Islet precursor cell (in vitro differentiated cells): ENCODE measurements around the gene KLHL29.
A peak's percentile ranks its signal among the peaks of the same experiment; 100 is the strongest.

Experiments used
- DNase-seq: peaks from one replicate; pipeline ENCODE4 v3.0.0-alpha.2; 2018

The KLHL29 gene

DNA sequence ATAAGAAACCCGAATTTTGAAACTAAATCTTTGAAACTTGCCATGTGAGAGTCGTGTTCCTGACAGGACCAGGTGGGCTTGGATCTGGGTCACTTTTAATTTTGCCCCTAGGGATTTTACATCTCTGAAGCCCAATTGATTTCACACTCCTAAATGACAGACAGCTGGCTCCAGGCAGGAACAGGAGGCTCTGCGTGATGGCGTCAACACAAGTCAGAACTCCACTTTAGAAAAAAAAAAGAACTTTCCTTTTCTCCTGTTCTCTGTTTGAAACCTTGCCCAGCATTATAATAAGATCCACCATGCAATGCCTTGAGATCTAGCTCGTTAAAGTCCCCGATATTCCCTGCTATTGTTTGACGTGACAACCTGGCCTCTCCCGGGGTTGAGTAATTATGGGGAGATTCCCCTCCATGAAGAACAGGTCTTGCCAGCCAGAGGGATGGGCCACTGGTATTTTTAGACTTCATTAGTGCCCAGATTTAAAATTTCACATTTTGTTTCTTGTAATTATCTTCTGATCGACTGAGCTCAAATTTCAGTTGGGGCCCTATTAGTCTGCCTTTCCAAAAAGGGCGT is 260.3 kb downstream of the KLHL29 start:
- DNase-seq = no peak

DNA sequence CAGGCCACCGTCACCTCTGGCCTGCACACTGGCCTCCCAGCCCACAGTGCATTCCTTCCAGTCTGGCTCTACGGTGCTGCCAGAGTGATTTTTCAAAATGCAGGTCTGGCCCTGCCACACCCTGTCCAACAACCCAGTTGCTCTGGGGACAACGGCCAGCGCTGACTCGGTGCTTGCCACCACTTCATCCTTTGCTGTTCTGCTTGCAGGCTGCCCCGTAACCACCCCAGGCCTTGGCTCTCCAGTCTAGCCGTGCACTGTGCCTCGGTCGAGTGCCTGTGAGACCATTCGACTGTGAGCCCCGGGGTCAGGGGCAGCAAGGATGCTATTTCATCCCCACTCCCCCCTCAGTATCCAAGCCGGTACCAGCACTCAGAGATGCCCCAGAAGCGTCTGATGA is 262.6 kb downstream of the KLHL29 start:
- DNase-seq = no peak

DNA sequence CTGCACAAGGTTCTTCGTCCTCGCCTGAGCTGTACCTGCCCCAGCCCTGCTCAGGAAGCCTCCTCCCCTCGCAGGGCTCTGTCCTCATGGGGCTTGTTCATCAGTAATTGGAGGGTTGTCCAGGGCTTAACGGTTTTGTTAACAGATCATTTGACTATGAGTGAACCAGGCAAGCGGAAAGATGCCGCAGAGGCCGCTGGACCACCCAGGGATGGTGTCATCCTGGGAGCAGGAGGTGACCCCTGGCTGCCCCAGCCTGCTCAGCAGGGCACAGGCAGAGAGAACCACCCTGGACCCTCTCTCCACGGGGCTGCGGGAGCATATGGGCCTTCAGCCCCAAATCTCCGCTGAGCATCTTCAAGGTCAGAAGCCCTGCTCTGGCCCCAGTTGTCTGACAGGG is 264.3 kb downstream of the KLHL29 start:
- DNase-seq = no peak

DNA sequence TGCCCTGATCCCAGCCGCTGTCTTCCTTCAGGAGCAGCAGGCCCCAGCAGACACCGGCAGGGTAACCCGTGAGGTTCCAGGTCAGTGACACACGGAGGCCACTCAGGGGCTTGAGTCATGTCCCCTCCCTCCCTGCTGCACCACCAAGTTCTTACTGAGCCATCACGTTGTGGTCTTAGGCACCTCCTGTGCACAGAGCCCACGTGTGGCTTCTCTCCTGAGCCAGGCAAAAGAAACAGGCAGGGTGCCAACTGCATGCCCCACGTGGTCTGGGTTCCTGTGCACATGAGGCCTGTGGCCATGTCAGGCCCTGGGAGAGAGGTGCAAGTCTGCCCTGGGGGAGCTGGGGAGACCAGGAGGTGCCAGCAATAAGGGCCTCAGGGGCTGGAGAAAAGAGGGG is 264.8 kb downstream of the KLHL29 start:
- no peak for DNase-seq

DNA sequence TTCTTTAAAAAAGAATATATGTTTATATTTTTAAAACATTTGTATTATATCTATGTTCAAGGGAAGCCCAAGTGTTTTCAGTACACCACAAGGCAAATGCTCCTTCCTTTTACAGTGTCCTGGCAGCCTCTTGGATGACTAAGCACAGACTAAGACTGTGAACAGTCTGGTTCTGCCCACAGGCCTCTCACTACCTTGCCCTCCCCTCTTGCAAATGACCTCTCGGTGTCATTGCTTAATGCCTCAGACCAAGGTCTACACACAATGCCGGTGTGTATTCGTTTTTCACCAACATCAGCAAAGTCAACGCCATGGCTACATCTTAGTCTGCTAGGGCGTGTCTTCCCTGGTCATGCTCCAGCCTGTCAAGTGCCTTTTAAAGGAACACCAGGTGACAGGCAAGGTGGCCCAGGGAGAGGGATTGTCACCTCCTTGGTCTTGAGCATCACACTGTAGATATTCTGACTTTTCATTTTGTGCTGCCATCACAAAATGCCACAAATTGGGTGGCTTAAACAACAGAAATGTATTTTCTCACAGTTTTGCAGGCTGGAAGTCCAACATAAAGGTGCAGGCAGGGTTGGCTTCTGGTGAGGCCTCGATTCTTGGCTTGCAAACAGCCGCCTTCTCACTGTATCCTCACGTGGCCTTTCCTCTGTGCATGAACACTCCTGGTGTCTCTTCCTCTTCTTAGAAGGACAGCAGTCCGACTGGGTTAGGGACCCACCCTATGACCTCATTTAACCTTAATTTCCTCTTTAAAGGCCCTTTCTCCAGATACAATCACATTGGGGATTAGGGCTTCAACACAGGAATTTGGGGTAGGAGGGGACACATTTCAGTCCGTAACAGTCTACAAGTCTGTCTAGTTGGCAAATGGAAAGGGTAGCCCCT is 266.5 kb downstream of the KLHL29 start:
- peak; percentile 64 for DNase-seq

DNA sequence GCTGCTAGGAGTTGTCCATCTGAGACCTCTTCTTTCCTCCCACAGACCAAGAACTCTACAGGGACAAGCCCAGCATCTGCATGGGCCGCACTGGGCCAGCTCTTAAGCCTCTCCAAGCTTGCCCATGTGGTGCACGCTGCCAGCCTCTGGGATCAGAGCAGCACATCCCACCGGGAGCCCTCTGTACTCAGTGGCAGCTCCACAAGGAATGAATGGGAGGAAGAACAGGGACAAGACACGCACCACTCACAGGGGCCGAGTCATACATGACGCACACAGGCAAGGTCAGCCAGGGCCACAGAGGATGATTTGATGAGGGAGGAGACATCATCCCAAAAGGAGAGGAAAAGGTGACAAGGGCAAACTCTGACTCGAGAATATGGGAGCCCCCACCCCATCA is 268.3 kb downstream of the KLHL29 start:
- no peak for DNase-seq

DNA sequence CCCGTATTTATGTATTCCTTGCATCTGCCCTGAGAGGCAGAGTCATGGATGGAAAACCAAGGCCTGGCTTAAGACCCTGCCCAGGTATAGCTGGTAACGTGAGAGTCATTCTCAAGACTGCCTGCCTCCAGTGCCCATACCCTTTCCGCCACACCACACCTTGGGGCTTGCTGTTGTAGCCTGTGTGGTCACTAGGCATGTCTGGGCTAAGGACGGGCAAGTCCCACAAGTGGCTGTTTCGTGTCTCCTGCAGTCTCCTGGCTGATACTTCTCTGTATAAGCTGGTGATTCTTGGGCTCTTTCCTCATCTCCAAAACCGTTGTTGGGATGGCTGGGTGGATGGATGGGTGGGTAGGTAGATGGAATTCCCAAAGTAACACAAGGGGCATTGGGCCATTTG is 269.8 kb downstream of the KLHL29 start:
- DNase-seq = no peak

DNA sequence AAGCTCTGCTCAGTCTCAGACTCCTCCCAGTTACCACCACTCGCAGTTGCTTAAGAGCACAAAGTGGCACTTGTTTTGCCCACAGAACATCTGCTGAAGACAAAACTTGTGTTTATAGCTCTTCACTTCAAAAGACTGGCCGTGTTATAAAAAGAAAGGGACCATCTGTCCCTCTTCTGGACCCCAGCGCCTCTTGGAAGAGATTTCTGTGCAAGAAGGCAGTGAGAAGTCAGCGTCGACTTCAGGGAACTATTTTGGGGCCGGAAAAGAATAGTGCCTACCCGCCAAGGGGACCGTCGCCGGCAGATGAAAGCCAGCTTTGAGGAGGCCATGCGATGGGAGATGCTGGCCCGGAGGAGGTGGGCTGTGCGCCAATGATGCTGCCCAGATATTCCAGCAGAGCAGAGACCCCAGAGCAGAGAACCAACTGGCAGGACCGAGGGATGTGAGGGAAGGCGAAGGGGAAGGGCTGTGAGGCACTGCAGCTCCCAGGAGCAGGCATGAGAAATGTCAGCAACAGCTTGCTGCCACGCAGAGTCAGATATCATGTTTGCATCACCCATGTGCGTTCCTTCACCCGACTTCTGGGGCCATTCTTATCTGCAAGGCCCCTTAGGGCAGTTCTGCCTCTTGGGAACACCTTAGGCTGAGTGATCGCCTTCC is 271.1 kb downstream of the KLHL29 start:
- DNase-seq = no peak

DNA sequence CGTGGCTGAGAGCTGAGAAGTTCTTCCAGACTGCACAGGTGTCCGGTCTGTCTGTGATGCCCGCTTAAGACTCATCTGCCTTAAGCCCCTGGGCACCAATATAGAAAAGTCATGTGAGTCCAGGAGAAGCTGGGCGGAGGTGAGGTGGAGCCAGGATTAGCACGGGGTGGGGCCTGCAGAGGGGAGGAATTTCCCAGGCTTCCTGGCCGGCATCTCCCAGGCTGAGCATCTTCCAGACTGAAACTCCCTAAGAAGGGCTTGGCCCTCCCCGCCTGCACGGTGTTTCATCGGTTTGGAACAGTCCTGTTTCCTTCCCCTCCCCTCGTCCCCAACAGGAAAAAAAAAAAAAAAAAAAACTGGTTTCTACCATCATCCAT is 271.6 kb downstream of the KLHL29 start:
- DNase-seq = no peak

DNA sequence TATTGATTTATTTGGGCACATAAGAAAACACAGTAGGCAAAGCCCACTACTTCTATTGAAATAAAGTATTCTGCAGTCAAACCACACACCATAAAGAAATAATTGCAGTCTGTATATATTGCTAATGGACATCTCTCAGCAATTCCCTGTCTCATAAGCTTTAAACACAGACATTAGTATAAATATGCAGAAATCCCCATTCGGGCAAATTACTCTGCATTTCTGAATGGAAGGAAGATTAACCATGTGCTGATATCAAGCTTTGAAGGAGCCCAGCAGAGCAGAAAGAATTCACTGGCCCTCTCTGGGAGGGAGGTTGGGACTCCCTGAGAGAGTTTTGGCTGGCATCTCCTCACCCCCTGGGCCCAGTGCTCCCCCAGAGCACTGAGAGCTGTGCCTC is 272.4 kb downstream of the KLHL29 start:
- no peak for DNase-seq

DNA sequence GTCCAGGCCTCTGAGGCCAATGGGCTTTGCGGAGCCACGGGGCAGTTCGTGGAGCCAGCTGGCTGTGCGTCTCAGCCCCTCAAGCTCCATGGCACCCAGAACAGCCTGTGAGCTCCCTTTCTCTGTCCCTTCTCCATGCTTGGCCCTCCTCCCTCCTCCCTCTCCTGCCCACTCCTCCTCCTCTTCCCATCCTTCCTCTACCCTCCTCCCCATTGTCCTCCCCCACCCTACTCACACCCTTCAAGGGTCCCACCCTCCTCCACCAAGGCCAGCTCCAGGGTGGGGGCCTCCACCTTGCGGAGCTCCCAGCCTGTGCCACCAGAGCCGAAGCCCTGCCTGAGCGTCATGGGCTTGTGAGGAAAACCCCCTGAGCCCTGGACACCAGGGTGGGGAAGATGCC is 273.0 kb downstream of the KLHL29 start:
- DNase-seq = no peak

DNA sequence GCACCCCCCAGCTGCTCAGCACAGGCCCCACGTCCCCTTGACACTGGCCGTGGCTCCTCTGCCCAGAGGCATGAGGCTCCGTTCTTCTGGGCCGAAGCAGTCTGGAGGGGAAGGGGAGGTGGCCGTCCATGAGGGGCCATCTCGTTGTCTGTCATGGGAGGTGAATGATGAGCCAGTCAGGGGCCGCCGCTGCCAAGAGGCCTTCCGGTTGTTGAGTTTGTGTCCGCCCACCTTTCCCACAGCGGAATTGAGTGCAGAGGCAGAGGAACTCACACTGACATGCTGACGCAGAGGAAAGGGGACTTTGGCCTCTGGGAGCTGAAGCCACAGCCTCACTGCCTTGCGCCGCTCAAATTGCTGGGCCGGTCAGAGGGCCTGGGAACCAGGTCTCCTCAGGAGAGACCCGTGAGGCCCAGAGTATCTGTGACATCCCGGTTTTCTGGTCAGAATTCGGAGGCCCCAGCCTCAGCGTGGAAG is 273.5 kb downstream of the KLHL29 start:
- no peak for DNase-seq

DNA sequence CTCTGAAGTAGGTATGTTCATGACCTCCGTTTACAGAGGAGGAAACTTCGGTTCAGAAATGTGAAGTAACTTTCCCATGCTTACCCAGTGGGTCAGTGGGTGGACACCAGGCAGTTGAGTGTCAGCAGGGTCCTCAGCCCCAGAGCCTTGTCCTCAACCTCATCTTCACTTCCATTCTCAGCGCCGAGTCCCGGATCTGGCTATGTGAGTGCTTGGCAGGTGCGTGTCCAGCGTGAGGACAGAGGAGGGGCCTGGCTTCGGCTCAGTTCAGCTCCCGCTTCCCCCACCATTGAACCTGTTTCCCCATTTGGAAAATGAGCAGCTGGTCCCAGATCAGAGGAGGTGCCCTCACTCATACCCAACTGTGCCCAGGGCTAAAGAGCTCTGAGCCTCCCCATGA is 274.3 kb downstream of the KLHL29 start:
- no peak for DNase-seq

DNA sequence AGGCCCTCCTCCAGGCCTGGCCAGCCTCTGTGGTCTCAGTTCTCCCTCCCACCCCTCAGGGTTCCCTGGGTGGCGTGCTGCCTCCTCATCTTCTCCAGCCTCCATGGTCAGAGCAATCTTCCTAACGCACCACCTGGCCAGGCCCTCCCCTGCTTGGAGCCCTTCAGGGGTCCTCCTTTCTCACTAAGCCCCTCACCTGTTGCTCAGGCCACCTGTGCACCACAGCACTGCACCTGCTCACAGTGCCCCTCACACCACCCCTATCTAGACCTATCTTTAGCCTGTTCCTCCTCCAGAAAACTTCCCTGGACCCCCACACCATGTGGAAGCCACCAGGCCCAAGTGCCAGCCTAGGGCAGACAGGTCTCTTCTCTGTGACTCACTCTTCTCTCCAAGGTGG is 274.8 kb downstream of the KLHL29 start:
- no peak for DNase-seq

DNA sequence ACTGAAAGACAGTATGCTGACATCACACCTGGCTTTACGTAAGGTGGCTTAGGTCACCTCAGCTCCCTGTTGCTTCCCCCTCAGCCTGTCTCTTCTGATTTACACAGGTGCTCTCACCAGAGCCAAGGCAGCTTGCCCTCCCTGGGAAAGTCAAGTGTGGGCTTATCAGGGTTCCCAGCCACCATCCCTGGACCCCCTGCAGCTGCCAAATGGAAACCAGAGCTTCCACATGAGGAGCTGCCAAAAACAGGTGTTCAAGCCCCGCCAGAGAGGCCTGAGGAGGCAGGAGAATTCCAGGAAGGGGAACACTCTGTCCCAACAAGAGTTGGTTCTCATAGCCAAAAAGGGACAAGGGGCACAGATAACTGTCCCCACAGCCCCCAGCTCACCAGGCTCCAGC is 275.3 kb downstream of the KLHL29 start:
- no peak for DNase-seq

DNA sequence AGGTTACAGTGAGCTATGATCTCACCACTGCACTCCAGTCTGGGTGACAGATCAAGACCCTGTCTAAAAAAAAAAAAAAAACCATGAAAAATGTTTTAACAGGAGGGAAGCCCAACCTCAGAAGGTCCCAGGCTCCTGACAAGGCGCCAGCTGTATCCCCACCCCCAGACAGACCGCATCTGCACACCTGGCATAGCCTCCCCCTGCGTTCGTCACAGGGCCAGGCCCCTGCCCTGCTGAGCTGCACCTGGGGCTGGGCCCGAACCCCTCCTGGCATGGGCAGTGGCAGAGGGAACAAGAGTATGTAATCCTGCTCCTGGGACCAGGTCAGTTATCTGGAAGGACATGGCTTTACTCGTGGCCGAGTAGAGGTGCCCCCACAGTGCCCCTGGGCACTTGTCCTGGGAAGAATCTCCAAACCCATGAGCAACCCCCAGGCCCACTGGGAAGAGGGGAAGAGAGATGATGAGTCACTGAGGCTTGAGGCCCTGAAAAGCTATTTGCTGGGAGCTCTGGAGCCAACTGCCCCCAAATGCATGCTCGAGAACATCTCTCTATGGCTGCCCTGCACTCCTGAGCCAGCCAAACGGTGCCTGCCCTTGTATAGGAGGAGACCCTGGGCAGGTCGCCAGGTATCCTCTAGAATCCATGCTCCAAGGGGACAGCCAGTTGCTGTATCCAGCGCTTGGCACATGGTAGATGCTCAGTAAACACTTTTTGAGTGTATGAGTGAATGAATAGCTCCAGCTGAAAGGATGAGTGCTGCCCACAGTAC is 276.5 kb downstream of the KLHL29 start:
- no peak for DNase-seq

DNA sequence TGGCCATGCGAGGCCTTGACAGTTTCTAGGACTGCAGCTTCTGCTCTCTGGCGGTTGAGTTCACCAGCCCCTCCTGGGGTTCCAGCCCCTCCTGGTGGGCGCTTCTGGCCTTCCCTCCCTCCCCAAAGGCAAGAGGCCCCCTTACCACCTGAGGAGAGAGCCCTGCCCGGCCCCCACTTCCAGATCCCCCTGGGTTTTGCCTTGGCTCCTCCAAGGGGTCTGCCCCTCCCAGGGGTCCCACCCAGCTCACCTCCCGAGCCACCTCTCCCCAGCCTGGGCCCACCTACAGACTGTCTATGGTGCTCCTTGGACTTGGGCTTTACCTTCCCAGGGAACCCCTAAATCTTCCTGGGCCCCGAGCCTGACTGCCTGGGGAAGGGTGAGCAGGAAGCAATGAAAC is 277.5 kb downstream of the KLHL29 start:
- DNase-seq = no peak

DNA sequence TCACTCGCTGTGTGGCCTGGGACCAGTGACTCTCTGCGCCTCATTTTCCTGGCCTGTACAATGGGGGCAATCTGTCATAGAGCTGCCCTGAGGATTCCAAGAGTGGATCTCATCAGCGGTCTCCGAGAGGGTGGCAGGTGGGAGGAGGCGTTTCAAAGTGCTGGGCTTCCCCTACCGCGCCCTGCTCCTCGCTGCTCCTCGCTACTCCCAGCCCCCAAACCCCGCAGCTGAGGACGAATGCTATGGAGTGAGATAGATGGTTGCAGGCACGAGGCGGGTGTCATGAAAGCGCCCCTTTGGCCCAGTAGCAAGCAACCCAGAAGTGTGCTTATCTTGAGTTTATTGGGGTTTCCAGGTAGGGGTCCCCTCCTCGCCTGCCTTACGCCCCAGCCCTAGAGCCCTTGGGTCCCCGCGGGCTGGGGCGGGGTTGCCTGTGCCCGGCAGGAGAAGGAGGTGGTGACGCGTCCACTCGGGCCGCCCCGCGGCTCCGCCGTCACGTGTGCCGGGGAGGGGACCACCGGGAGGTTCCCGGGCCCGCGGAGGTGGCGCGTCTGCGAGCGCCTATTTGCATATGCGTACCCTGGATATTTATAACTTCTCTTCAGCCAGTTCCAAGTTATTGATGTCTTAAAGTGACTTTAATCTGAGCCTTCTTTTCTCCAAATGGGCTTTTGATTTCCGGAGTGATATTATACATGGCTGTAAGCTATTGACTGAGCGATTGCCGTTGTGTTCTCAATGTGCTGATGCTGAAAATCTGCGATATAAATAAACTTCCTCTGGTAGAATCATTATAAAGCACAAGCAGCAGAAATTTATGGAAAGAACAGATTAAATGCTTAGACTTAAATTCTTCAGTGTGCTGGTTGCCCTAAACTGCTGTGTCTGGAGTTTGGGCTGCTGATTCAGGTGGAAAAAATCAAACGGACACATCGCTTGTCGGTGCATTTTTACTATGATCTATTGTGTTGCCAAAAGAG is 278.3 kb downstream of the KLHL29 start:
- no peak for DNase-seq

DNA sequence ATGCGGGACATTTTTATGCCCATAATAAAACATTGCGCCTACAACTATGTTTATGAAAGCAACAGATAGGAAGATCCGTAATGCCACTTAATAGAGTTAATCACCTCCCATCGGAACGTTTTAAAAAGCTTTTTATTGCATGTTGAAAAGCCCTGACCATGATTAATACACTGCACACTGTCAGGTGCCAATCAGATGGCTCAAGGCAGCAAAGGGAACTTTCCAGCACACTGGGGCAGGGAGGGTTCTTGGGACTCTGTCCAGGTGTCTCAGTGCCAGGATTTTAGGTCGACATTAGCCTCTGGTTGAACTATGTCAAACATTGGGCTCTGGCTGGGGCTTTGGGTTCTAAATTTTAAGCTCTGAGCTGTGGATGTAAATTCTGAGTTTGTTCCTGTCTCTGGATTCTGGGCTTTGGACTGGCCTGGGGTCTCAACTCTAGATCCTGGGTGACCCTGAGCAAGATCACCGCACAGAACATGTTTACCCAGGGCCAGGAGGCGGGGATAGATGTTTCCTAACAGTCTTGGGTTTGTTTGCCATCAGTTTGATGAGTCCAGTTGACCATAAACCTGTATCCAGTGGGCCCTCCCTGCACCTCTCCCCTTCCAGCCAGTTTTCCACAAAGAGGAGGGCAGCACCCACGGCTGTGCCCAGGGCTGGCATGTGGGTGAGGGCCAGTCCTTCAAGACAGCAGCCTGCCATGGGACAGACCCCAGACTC is 279.2 kb downstream of the KLHL29 start:
- DNase-seq = no peak

DNA sequence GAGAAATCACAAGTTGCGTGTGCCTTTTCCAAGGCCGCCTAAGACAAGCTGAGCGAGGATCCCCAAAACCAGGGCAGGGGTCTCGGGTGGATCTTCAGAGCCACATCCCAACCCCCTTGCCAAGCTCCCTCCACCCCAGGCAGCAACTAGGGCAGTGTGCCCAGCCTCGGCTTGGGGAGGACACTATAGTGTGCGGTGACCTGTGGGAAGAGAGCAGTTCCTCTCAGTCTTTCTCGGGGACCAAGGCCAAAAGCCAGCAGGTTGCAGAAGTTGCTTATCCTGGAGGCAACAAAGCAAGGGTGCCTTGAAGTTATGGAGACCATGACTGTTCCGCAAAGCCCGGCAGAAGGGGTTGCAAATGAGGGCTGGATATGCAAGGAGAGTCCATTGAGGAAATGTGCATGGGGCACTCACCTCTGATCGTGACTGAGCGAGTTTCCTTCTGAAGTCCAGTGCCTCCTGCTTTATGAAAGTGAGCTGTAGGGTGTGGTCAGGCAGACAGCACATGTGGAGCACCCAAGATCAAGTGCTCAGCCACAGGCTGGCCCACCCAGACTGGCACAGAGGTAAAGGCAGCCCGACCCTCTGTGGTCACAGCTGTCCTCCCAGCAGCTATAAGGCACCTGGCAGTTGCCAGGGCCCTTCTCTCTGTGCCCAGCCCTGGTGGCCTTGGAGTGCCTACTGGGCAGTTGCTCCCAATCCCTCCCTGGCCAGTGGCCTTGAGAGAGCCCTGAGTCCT is 281.4 kb downstream of the KLHL29 start:
- DNase-seq = no peak

DNA sequence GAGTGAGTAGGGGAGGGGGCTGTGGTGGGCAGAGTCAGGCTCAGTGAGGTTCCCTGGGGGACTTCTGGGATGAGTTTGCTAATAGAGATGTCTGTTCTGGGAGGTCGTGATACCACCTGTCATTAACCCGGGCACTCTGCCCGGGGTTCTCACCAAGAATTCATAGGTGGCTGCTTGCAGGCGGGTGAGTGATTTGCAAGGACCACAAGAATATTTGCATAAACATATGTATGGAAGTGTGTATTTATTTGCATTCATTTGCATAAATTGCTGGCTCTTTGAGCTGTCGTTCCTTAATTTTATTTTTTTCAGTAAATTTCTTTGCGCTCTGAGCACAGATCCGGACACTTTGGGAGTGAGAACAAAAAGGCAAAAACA is 282.0 kb downstream of the KLHL29 start:
- no peak for DNase-seq
